Endodermal cell (in vitro differentiated cells): ENCODE results near the gene ACP2. TPM values are rescaled to one million over a fixed set of nuclear protein-coding genes. Genes with fewer than 3 reads are reported as not detected.
"Not testable (repeated sequence)": the region's sequence is repeated elsewhere in the genome, so short reads cannot be mapped to it uniquely, and the experiment has no call there.

Experiments
- DNase-seq: peaks from one replicate; pipeline ENCODE4 v3.0.0-alpha.2; 2017
- H3K27ac ChIP-seq: 2 replicates; pipeline ENCODE4 v1.5.1; 2013; ENCODE audit warnings: mild to moderate bottlenecking, low read depth, low read length, moderate library complexity
- H3K27me3 ChIP-seq: 2 replicates; pipeline ENCODE4 v1.6.1; 2013; ENCODE audit warnings: mild to moderate bottlenecking, low read length, moderate library complexity; ENCODE audit not compliant: insufficient read depth, control insufficient read depth, poor library complexity, severe bottlenecking
- H3K36me3 ChIP-seq: 2 replicates; pipeline ENCODE4 v1.7.0; 2013; ENCODE audit warnings: mild to moderate bottlenecking, low read length, moderate library complexity; ENCODE audit not compliant: control insufficient read depth, insufficient read depth
- H3K4me1 ChIP-seq: one replicate; pipeline ENCODE4 v1.7.0; 2013; ENCODE audit warnings: low read length; ENCODE audit not compliant: control insufficient read depth, insufficient read depth
- H3K4me3 ChIP-seq: 2 replicates; pipeline ENCODE4 v1.5.1; 2013; ENCODE audit warnings: mild to moderate bottlenecking, low read length, moderate library complexity
- H3K9ac ChIP-seq: 2 replicates; pipeline ENCODE4 v1.6.1; 2013; ENCODE audit warnings: mild to moderate bottlenecking, low read length, moderate library complexity; ENCODE audit not compliant: poor library complexity, severe bottlenecking; ENCODE audit errors: extremely low read depth
- H3K9me3 ChIP-seq: 2 replicates; pipeline ENCODE4 v1.6.1; 2013; ENCODE audit warnings: mild to moderate bottlenecking, low read length, moderate library complexity; ENCODE audit not compliant: control insufficient read depth
- H3K27ac Mint-ChIP-seq: 2 replicates; pipeline ENCODE4 v1.8.0; 2020; ENCODE audit warnings: mixed read lengths
- H3K27me3 Mint-ChIP-seq: 2 replicates; pipeline ENCODE4 v1.8.0; 2021; ENCODE audit warnings: mild to moderate bottlenecking, mixed read lengths; ENCODE audit not compliant: insufficient read depth
- H3K36me3 Mint-ChIP-seq: 2 replicates; pipeline ENCODE4 v1.8.0; 2020; ENCODE audit warnings: low read depth, mixed read lengths
- H3K4me1 Mint-ChIP-seq: 2 replicates; pipeline ENCODE4 v1.8.0; 2020; ENCODE audit warnings: mixed read lengths
- H3K4me3 Mint-ChIP-seq: 2 replicates; pipeline ENCODE4 v1.8.0; 2020; ENCODE audit warnings: mild to moderate bottlenecking, moderate library complexity, mixed read lengths
- H3K9me3 Mint-ChIP-seq: 2 replicates; pipeline ENCODE4 v1.8.0; 2020; ENCODE audit warnings: mild to moderate bottlenecking, mixed read lengths
- WGBS, 2 experiments: methylation state at CpG; one replicate each; pipeline versions ENCODE4 v1.1.5 to v1.1.7; 2013; ENCODE audit warnings: missing lambda C conversion rate in 2 of 2, mixed read lengths in 1 of 2; ENCODE audit not compliant: insufficient coverage in 1 of 2, insufficient read length in 1 of 2; 5-methylcytosine and 5-hydroxymethylcytosine counted together
- total RNA-seq, 2 donors: library from RNA; stranded (reverse); fragmentation: NEBNext Ultra II Directional in 1 of 2; extraction: Animal tissue kit (Norgen Biotek cat#: 25700) in 1 of 2; gene quantifications; 2 replicates in 1 of 2; 3 replicates in 1 of 2; pipeline ENCODE4 v1.2.1, GENCODE V29; 2021
- TF ChIP-seq, protein P1 (sequence below): fragments of 200-600 bp; sonication (generic); conservative IDR thresholded peaks from 2 replicates; pipeline ENCODE4 v1.5.0; 2021; ENCODE audit warnings: antibody characterized with exemption, mild to moderate bottlenecking

The ACP2 gene
- total RNA-seq, 2 donors from 2014 or later: 42.9 to 45.9 TPM

DNA sequence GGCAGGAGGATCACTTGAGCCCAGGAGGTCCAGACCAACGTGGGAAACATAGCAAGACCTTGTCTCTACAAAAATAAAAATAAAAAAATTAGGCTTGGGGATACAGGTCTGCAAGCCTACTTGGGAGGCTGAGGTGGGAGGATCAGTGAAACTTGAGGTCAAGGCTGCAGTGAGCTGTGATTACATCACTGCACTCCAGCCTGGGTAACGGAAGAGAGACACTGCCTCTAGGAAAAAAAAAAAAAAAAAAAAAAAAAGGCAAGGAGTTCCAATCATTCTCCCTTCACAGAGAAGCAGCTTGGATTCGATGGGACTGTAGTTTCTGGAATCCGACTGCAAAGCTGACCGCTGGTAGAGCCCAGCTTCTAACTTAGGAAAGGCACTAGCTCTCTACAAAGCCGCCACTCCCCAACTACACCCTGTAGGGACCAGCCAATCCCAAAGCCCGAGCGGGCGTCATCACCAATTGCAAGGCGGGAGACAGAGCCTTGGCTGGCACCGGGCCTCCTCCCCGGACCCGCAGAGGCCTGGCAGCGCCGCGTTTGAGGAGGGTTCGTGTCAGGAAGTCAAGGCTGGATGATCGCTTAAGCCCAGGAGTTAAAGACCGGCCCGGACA lies 34.6 kb downstream of the ACP2 start:
- no peaks in the 10 kb centered on the region for H3K4me1 ChIP-seq
- peak overlapping the region; percentile 36 for H3K27ac ChIP-seq
- peak; percentile 95 for DNase-seq
- Mint-ChIP-seq H3K4me3 (peak overlapping the region; percentile 76), H3K27me3 (no peaks in the 10 kb centered on the region), H3K4me1 (peaks cover 9% of the 10 kb centered on the region), H3K27ac (peak overlapping the region; percentile 96), H3K36me3 (no peaks in the 10 kb centered on the region), H3K9me3 (no peaks in the 10 kb centered on the region)
- H3K9me3 ChIP-seq: no peaks in the 10 kb centered on the region
- WGBS, 2 experiments: 91 to 98% methylated on average over 17 to 20 of the region's 20 CpGs
- TF ChIP-seq, protein P1, sequence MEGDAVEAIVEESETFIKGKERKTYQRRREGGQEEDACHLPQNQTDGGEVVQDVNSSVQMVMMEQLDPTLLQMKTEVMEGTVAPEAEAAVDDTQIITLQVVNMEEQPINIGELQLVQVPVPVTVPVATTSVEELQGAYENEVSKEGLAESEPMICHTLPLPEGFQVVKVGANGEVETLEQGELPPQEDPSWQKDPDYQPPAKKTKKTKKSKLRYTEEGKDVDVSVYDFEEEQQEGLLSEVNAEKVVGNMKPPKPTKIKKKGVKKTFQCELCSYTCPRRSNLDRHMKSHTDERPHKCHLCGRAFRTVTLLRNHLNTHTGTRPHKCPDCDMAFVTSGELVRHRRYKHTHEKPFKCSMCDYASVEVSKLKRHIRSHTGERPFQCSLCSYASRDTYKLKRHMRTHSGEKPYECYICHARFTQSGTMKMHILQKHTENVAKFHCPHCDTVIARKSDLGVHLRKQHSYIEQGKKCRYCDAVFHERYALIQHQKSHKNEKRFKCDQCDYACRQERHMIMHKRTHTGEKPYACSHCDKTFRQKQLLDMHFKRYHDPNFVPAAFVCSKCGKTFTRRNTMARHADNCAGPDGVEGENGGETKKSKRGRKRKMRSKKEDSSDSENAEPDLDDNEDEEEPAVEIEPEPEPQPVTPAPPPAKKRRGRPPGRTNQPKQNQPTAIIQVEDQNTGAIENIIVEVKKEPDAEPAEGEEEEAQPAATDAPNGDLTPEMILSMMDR: no peak
- no peaks in the 10 kb centered on the region for H3K27me3 ChIP-seq
- H3K4me3 ChIP-seq: no peak overlapping the region
- no peak overlapping the region for H3K9ac ChIP-seq
- H3K36me3 ChIP-seq: no peaks in the 10 kb centered on the region

DNA sequence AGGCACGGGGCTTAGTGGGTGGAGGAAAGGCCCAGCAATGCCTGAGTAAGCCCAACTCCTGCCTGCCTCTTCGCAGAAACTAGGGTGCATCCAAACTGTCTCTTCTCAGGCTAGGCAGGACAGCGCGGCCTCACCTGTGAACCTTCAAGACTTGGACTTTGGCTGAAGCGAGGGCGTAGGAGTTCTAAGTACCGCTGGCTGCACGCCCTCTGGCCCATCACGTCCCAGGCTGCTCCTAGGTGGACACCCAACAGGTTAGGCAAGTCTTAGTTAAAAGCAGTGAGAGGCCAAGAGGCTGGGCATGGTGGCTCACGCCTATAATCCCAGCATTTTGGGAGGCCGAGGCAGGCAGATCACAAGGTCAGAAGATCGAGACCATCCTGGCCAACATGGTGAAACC lies 35.7 kb downstream of the ACP2 start:
- H3K36me3 ChIP-seq: no peaks in the 10 kb centered on the region
- TF ChIP-seq, protein P1: no peak
- no peak overlapping the region for H3K9ac ChIP-seq
- Mint-ChIP-seq H3K36me3 (no peaks in the 10 kb centered on the region), H3K27ac (no peak overlapping the region), H3K27me3 (no peaks in the 10 kb centered on the region), H3K4me1 (peaks cover 9% of the 10 kb centered on the region), H3K4me3 (no peak overlapping the region), H3K9me3 (no peaks in the 10 kb centered on the region)
- no peaks in the 10 kb centered on the region for H3K4me1 ChIP-seq
- H3K9me3 ChIP-seq: no peaks in the 10 kb centered on the region
- WGBS, 2 experiments: 93 to 97% methylated on average over 10 to 12 of the region's 12 CpGs
- no peak overlapping the region for H3K4me3 ChIP-seq
- H3K27me3 ChIP-seq: no peaks in the 10 kb centered on the region
- H3K27ac ChIP-seq: no peak overlapping the region
- DNase-seq: no peak

DNA sequence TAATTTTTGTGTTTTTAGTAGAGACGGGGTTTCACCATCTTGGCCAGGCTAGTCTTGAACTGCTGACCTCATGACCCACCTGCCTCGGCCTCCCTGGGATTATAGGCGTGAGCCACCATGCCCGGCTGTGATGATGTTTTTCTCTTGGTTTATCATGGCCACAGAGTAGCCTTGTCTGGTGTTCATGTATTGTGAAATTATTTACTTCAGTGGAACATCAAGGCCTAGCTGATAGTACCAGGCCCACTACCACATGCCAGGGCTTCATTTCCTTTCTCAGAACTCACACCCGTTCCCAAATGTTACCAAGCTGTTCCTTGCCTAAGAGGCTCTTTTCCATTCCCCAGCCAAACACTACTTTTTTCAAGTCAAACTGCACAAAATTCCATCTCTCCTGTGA lies 40.0 kb downstream of the ACP2 start:
- Histone ChIP-seq H3K27ac (no peak overlapping the region), H3K9me3 (no peaks in the 10 kb centered on the region), H3K27me3 (no peaks in the 10 kb centered on the region), H3K4me3 (no peak overlapping the region), H3K36me3 (no peaks in the 10 kb centered on the region), H3K4me1 (no peaks in the 10 kb centered on the region), H3K9ac (no peak overlapping the region)
- no peaks in the 10 kb centered on the region for H3K27me3 Mint-ChIP-seq
- H3K36me3 Mint-ChIP-seq: no peaks in the 10 kb centered on the region
- H3K4me3 Mint-ChIP-seq: no peak overlapping the region
- H3K27ac Mint-ChIP-seq: no peak overlapping the region
- TF ChIP-seq, protein P1: no peak
- H3K9me3 Mint-ChIP-seq: no peaks in the 10 kb centered on the region
- DNase-seq: no peak
- 93 to 94% methylated on average over 2 to 5 of the region's 5 CpGs for WGBS, 2 experiments
- peaks cover 5% of the 10 kb centered on the region for H3K4me1 Mint-ChIP-seq

DNA sequence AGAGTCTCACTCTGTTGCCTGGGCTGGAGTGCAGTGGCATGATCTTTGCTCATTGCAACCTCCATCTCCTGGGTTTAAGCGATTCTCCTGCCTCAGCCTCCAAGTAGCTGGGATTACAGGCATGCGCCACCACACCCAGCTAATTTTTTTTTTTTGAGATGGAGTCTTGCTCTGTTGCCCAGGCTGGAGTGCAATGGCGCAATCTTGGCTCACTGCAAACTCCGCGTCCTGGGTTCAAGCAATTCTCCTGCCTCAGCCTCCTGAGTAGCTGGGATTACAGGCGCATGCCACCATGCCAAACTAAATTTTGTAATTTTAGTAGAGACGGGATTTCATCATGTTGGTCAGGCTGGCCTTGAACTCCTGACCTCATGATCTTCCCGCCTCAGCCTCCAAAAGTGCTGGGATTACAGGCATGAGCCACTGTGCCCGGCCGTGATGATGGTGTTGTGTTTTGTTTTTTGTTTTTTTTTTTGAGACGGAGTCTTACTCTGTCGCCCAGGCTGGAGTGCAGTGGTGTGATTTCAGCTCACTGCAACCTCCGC lies 40.5 kb downstream of the ACP2 start:
- H3K9ac ChIP-seq, H3K27ac Mint-ChIP-seq, H3K4me1 ChIP-seq, H3K36me3 Mint-ChIP-seq, H3K9me3 ChIP-seq, H3K27ac ChIP-seq, H3K27me3 Mint-ChIP-seq, H3K4me3 Mint-ChIP-seq, DNase-seq, H3K4me3 ChIP-seq, H3K27me3 ChIP-seq, H3K4me1 Mint-ChIP-seq, H3K36me3 ChIP-seq, H3K9me3 Mint-ChIP-seq: not testable (repeated sequence)
- 92 to 94% methylated on average over 12 to 13 of the region's 13 CpGs for WGBS, 2 experiments
